Measurements from ENCODE around the gene GPBP1L1.

GPBP1L1 gene

GRCh38 chr1:45583666-45584350 is 102.5 kb downstream of the GPBP1L1 start, which contains the start of gene NASP:
NASP (plus strand) TSS chr1:45584041; CDS start chr1:45584147, 106 bp downstream.
- no peak for TF ChIP-seq CTCF (IDR thresholded peaks at IDR 0.05; ENCODE audit: low read length, missing control alignments)
- DNase-seq (ENCODE audit: low read depth): peak; percentile 80
- peak within 1 kb of the TSS; percentile 100 for H3K4me3 ChIP-seq (replicated peaks; ENCODE audit: low read depth, low read length)

GRCh38 chr1:45583264-45583665 is 103.1 kb downstream of the GPBP1L1 start:
- H3K4me3 ChIP-seq (replicated peaks; ENCODE audit: low read depth, low read length): peak overlapping the region; percentile 100
- DNase-seq (ENCODE audit: low read depth): peak; percentile 98
- TF ChIP-seq CTCF (IDR thresholded peaks at IDR 0.05; ENCODE audit: low read length, missing control alignments): no peak

All from fibroblast of pulmonary artery (primary cell).